Activated naive CD4-positive, alpha-beta T cell treated with Interleukin-2 at 50 U/mL for 16 hours (primary cell): ENCODE measurements around the gene CD82.
A peak's percentile ranks its signal among the peaks of the same experiment; 100 is the strongest.

Experiments
- DNase-seq: peaks from one replicate; pipeline ENCODE4 v3.0.0-alpha.2; 2020

Gene CD82

GRCh38 chr11:44561964-44562734, 3.3 kb upstream of the CD82 start:
- no peak for DNase-seq

DNA sequence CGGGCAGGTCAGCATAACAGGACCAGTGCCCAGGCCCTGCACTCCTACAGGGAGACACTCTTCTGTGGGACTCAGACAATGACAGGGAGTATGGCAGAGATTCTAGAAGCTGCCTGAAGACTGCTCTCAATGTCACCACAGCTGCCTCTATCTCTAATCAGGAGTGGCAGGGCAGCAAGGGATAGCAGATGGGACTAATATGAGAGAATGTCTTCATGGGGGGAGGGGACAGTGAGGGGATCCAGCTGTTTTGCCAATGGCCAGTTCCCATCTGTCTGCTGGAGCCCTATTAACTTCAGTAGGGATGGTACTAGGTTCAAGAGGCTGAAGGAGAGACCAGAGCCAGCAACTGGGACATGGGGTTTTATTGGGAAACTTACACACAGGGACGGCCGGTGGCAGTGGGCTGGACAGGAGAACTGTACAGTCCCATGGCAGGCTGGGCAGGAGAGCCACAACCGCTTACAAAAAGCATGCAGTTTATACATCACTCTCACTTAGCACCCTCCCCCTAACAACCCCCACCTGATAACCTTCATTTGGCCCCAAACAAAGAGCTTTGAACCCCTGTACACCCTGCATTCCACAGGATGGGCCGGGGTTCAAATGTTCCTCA, 2.5 kb upstream of the CD82 start:
- no peak for DNase-seq

DNA sequence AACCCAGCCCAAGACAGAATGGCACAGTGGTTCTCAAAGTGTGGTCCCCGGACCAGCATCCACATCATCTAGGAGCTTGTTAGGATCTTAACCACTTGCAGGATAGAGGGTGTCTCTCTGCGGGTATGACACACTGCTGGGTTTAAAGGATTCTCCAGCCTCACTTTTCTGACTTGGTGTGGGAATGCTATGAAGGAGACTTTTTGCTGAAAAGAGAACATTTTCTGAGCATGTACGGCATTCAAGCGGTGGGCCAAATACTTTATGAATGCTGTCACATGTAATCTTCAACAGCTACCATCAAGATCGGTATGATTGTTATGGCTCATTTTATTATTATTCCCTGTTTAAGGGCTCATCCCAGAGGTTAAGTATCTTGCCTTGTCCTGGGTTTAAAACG, 1.8 kb upstream of the CD82 start:
- no peak for DNase-seq

DNA sequence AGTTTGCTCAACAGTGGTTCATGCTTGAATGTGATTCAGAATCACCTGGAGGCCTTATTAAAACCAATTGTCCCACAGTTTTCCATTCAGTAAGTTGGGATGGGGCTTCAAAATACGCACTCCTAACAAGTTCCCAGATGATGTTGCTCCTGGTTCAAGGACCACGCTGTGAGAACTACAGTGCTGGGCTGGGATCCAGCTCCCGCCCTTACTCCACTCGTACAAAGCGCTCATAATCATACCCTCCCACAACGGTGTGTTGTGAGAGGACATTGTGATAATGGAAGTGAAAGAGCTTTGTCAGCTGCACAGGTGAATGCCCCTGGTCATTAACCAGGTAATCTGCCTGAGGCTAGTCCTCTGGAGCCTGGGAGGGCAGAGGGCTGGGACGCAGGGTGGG, 1.3 kb upstream of the CD82 start:
- DNase-seq: no peak

DNA sequence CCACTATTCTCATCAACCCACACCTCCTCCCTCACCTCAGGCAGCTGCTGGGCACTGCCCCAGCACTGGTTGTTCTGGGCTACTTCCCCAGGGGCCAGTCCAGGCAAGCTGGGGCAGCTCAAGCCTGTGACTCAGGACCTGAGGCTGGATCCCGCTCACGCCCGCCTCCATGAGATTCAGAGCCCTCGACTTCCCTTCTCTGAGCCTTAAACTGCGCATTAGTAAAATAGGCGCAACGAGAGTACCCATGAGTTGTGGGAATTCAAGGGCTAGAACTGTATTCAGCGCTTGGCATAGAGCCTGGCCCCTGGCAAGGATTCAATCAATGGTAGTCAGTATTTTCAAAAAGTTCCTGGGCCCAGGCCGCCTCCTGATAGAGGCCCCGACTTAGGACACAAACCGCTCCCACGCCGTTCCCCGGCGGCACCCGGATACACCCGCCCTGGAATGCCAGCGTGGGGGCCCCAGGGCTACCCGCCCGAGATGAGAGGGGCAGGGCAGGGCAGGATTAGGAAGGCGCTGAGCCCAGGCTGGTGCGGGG, 723 bp upstream of the CD82 start:
- no peak for DNase-seq

GRCh38 chr11:44565953-44566949, 788 bp downstream of the CD82 start:
- DNase-seq: no peak

GRCh38 chr11:44566952-44567875, 1.8 kb downstream of the CD82 start:
- peak; percentile 60 for DNase-seq

GRCh38 chr11:44567876-44568256, 2.4 kb downstream of the CD82 start:
- no peak for DNase-seq

DNA sequence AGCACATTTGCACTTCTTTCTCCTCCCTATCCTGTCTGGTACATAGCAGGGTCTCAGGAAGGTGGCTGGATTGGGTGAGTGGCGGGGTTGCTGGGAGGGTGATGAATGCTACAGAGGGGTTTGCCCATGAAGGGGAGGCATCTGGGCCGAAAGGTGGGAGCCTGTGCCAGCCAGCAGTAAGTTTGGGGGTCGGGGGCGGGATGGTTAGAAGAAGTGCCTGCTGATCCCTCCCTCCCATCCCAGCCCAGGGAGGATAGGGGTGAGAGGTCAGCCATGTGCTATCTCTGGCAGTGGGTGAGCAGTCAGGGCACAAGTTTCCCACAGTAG, 2.8 kb downstream of the CD82 start:
- DNase-seq: no peak

GRCh38 chr11:44568658-44569473, 3.4 kb downstream of the CD82 start:
- peak; percentile 93 for DNase-seq

DNA sequence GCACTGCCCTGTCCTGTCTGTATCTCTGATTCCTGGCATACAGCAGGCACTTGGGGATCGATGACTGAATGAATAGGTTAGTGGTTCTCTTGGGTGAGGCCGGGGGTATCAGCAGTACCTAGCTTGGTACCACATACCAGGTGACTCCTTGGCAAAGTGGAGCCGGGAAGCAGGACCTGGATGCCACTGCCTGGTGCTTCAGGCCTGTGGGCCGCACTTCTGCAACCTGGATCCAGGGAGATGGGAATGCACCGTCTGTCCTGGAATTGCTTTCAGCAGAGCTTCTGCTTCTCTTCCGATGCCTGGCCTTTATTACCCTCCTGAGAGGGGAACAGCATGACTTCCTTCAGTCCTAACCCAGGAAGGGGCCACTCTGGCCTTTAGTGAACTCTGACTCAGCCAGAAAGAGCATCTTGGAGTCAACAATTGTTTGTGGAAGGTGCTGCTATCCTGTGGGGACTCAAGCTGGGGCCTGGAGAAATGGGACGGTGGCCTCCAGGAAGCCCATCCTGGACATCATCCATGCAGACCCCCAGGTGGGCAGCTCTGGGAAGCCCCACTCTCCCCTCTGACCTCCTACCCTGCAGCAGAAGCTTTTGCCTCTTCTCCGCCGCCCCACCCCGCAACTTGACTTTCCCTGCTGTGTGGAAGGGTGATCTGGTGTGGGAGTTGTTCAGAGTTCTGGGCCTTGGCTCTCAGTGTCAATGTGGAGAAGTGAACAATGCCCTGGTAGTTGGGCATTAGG, 5.1 kb downstream of the CD82 start:
- DNase-seq: no peak

DNA sequence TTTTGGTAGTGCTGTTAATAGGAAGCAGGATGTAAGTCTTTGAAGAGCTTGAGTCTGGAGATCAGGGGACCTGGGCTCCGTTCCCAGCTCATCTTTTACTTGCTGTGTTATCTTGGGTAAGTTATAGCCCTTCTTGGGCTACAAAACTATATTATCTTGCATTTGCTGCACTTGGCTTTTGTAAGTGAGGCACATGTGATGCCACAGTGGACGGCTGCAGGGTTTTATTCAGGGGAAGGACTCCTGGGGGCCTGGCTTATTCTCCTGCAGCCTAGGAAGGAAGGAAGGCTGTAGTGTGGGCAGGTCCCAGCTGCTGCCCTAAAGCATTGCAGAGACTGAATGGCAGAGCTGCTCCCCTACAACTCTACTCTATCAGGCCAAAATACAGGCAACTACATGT, 6.4 kb downstream of the CD82 start:
- DNase-seq: no peak

DNA sequence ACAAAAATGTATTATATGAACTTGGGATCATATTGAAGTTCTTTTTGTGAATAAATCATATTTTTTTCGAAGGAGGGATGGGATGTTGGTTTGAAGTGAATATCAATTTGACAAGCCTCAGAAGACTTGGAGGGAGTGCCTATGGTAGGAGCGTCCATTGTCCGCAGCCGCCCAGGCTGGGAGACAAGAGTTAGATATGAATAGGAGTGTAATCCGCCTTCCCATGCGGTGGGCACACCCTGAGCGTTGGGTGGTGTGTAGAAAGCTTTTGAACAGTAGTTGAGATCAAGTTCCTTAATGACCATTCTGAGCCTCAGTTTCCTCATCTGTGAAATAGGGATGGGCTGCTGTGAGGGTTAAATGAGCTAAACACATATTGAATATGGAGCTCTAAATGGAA, 7.0 kb downstream of the CD82 start:
- DNase-seq: no peak

DNA sequence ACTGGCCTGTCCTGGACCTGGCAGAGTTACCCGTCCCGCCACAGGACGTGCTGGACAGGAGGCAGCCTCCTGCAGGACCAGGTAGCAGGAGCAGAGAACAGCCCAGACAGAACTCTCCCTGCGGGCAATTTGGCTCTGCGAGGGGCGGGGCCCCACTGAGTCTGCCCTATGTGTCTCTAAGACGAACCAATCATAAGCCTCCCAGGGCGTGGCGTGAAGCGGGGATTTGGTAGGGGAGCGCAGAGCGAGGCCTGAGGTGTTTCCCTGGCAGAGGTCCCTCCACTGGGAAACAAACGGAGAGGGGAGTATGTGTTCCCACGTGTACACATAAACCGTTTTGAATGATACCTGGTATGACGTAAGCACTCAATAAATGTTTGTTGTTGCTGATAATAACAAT, 7.4 kb downstream of the CD82 start:
- DNase-seq: peak; percentile 39

DNA sequence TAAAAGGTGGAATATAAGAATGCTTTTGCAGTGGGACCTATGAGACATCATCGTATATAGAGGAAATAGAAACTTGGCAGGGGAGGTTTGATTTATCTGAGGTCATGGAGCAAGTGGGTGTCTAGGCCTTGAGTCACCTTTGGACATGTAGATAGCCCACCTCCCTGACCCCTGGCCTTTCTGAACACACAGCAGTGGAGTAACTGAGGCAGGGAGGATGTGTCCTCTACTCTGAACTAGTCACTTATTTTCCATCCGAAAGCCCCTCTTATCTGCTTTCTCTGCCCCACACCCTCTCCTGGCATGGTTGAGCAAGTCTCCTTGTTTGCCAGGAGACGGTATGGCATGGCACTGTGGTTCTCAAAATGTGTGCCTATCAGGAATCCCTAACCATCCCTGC, 7.9 kb downstream of the CD82 start:
- no peak for DNase-seq

- DNase-seq: peak; percentile 49
Observed at GRCh38 chr11:44574610-44575287, 9.3 kb downstream of the CD82 start.

- peak; percentile 74 for DNase-seq
Observed at GRCh38 chr11:44575288-44575672, 9.8 kb downstream of the CD82 start.

- DNase-seq: no peak
Observed at GRCh38 chr11:44575962-44576361, 10.5 kb downstream of the CD82 start.

GRCh38 chr11:44576656-44577055, 11.2 kb downstream of the CD82 start:
- DNase-seq: no peak

- DNase-seq: no peak
Observed at GRCh38 chr11:44577231-44577830, 11.9 kb downstream of the CD82 start.
